Measurements from ENCODE around the gene DLG1. TPM values are rescaled to one million over a fixed set of nuclear protein-coding genes. Genes with fewer than 3 reads are reported as not detected.

DLG1 gene
- total RNA-seq, 1 experiment from 2014 or later = 81.2 TPM

DNA sequence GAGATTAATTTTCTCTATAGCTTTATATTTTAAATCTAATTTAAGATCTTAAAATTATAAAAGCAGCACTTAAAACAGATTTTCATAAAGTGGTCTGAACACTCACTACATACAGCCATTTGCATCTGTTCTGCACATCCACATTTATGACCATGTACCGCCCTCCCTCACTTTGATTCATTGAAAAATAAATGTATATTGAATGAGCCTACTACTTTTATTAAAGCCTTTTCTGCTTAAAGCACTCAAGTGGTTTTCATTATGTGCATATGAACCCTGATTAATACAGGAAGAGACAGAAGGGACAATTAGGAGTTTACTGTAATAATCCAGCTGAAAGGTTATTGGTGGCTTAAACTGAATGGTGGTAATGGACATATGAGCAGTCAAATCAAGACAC, 129.4 kb downstream of the DLG1 start:
- H3K36me3 ChIP-seq = peaks cover 22% of the 10 kb centered on the region
- H3K9me3 ChIP-seq (replicated peaks) = no peaks in the 10 kb centered on the region
- H3K4me1 ChIP-seq (replicated peaks) = no peaks in the 10 kb centered on the region
- no peak overlapping the region for H3K4me3 ChIP-seq
- H3K27me3 ChIP-seq (replicated peaks) = no peaks in the 10 kb centered on the region
- no peak for DNase-seq (ENCODE audit: low read depth in 1 of 2, low spot score in 2 of 2)
- H3K27ac ChIP-seq = peak overlapping the region; percentile 16; the same call in 1 of the 2 replicates

DNA sequence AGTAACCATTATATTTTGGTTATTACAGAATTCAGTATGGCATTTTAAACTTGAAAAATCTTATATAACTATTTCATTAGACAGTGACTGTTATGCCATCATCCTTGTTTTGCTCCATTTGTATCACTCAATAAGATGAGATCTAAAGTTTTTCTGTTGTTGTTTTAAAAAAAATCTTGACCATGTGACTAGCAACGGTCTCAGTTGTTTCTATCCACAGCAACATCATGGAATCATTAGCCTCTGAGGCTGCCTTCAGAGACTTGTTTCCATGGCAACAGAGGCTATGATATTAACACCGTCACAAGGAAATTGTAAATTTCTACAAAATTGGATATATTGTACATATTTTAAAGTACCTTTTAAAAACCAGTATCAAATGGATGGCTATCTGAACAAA, 129.8 kb downstream of the DLG1 start:
- DNase-seq (ENCODE audit: low read depth in 1 of 2, low spot score in 2 of 2) = no peak
- Histone ChIP-seq H3K27me3 (replicated peaks) (no peaks in the 10 kb centered on the region), H3K4me3 (no peak overlapping the region), H3K9me3 (replicated peaks) (no peaks in the 10 kb centered on the region), H3K36me3 (peaks cover 22% of the 10 kb centered on the region), H3K27ac (0 out of 2 replicates have a peak overlapping the region, but pooled peaks have one; percentile 16), H3K4me1 (replicated peaks) (no peaks in the 10 kb centered on the region)

- Histone ChIP-seq H3K36me3 (peaks cover 22% of the 10 kb centered on the region), H3K4me3 (no peak overlapping the region), H3K4me1 (replicated peaks) (no peaks in the 10 kb centered on the region), H3K27me3 (replicated peaks) (no peaks in the 10 kb centered on the region), H3K27ac (no peak overlapping the region), H3K9me3 (replicated peaks) (no peaks in the 10 kb centered on the region)
- DNase-seq (ENCODE audit: low read depth in 1 of 2, low spot score in 2 of 2) = no peak
These were observed 130.3 kb downstream of the DLG1 start for GRCh38 chr3:197168063-197168462.

- no peak overlapping the region for H3K4me3 ChIP-seq
- no peak for DNase-seq (ENCODE audit: low read depth in 1 of 2, low spot score in 2 of 2)
- no peaks in the 10 kb centered on the region for H3K4me1 ChIP-seq (replicated peaks)
- no peaks in the 10 kb centered on the region for H3K27me3 ChIP-seq (replicated peaks)
- H3K9me3 ChIP-seq (replicated peaks) = no peaks in the 10 kb centered on the region
- H3K27ac ChIP-seq = no peak overlapping the region
- H3K36me3 ChIP-seq = peaks cover 22% of the 10 kb centered on the region
These were observed 130.9 kb downstream of the DLG1 start for GRCh38 chr3:197167549-197167948.

- no peak overlapping the region for H3K4me3 ChIP-seq
- H3K4me1 ChIP-seq (replicated peaks) = no peaks in the 10 kb centered on the region
- H3K9me3 ChIP-seq (replicated peaks) = no peaks in the 10 kb centered on the region
- no peak overlapping the region for H3K27ac ChIP-seq
- DNase-seq (ENCODE audit: low read depth in 1 of 2, low spot score in 2 of 2) = no peak
- no peaks in the 10 kb centered on the region for H3K27me3 ChIP-seq (replicated peaks)
- H3K36me3 ChIP-seq = peaks cover 22% of the 10 kb centered on the region
These were observed 132.5 kb downstream of the DLG1 start for GRCh38 chr3:197165890-197166289.

- no peaks in the 10 kb centered on the region for H3K4me1 ChIP-seq (replicated peaks)
- no peaks in the 10 kb centered on the region for H3K27me3 ChIP-seq (replicated peaks)
- DNase-seq (ENCODE audit: low read depth in 1 of 2, low spot score in 2 of 2) = no peak
- no peak overlapping the region for H3K4me3 ChIP-seq
- H3K9me3 ChIP-seq (replicated peaks) = peaks cover 9% of the 10 kb centered on the region; the same call in 1 of the 2 replicates
- no peak overlapping the region for H3K27ac ChIP-seq
- H3K36me3 ChIP-seq = peaks cover 55% of the 10 kb centered on the region
These were observed 143.4 kb downstream of the DLG1 start for GRCh38 chr3:197155046-197155445.

- H3K27me3 ChIP-seq (replicated peaks) = no peaks in the 10 kb centered on the region
- no peak overlapping the region for H3K27ac ChIP-seq
- no peaks in the 10 kb centered on the region for H3K4me1 ChIP-seq (replicated peaks)
- H3K4me3 ChIP-seq = no peak overlapping the region
- DNase-seq (ENCODE audit: low read depth in 1 of 2, low spot score in 2 of 2) = peak in 1 of 2 experiments; percentile 17
- peaks cover 7% of the 10 kb centered on the region; the same call in 1 of the 2 replicates for H3K9me3 ChIP-seq (replicated peaks)
- peaks cover 44% of the 10 kb centered on the region for H3K36me3 ChIP-seq
These were observed 146.8 kb downstream of the DLG1 start for GRCh38 chr3:197151580-197151979.

DNA sequence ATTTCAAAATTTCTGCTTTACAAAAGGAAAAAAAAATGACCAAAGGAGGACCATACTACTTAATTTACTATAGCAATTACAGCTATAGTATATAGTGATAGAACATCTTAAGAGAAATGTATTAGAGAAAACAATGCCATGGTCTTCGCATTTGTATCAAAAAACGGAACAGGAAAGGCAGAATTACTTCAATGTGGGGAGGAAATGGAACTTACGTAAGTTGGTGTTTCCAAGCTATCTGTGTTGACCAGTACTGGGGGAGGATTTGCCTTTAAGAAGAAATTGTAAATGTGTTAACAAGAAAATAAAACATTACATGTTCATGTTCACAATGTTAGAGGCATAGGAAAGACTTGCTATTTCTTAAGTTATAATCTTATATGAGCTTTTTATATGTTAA, 148.9 kb downstream of the DLG1 start:
- Histone ChIP-seq H3K4me1 (replicated peaks) (no peaks in the 10 kb centered on the region), H3K27ac (no peak overlapping the region), H3K27me3 (replicated peaks) (no peaks in the 10 kb centered on the region), H3K4me3 (no peak overlapping the region), H3K36me3 (peaks cover 31% of the 10 kb centered on the region), H3K9me3 (replicated peaks) (no peaks in the 10 kb centered on the region)
- DNase-seq (ENCODE audit: low read depth in 1 of 2, low spot score in 2 of 2) = no peak

DNA sequence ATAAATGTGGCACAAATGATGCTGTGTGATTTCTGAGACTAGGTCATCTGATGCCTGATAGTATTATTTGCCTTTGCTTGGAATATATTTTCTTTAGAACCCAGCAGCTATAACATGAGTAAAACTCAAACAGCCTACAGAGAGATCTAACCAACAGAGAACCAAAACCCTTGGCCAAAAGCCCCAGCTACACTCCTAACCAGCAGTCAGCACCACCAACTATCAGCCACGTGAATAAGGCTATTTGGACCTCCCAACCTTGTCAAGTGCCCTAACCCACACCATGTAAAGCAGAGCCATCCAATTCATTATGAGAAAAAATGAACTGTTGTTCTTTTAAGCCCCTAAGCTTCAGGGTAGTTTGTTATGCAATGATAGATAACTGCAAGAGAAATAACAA, 154.2 kb downstream of the DLG1 start:
- DNase-seq (ENCODE audit: low read depth in 1 of 2, low spot score in 2 of 2) = no peak

DNA sequence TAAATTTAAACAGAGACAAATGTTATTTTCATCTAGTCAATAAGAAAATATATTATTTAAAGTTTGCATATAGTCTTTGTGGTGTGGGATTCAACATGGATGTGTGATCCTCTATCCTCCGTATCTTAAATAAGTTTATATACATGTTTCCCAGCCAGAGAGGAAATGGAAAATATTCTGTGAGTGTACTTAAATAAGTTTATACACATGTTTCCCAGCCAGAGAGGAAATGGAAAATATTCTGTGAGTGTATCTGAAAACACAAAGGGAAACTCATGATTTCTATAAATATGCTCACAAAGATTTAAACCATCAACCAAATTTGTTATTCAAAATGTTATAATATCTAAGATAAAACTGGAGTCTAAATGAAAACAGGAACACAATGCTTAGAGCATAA, 158.8 kb downstream of the DLG1 start:
- H3K36me3 ChIP-seq = peaks cover 66% of the 10 kb centered on the region

More for the DNA sequence above, 154.2 kb downstream of the DLG1 start:
- H3K27me3 ChIP-seq (replicated peaks) = no peaks in the 10 kb centered on the region
- no peak overlapping the region for H3K27ac ChIP-seq
- H3K36me3 ChIP-seq = peaks cover 44% of the 10 kb centered on the region
- no peaks in the 10 kb centered on the region for H3K4me1 ChIP-seq (replicated peaks)
- H3K9me3 ChIP-seq (replicated peaks) = no peaks in the 10 kb centered on the region
- H3K4me3 ChIP-seq = no peak overlapping the region

GRCh38 chr3:197137751-197138150, 160.7 kb downstream of the DLG1 start:
- Histone ChIP-seq H3K4me1 (replicated peaks) (peaks cover 4% of the 10 kb centered on the region; the same call in 1 of the 2 replicates), H3K36me3 (peaks cover 71% of the 10 kb centered on the region), H3K4me3 (no peak overlapping the region), H3K27ac (no peak overlapping the region), H3K9me3 (replicated peaks) (no peaks in the 10 kb centered on the region; the same call in 1 of the 2 replicates), H3K27me3 (replicated peaks) (no peaks in the 10 kb centered on the region)
- DNase-seq (ENCODE audit: low read depth in 1 of 2, low spot score in 2 of 2) = no peak

More for the DNA sequence above, 158.8 kb downstream of the DLG1 start:
- Histone ChIP-seq H3K27ac (no peak overlapping the region), H3K27me3 (replicated peaks) (no peaks in the 10 kb centered on the region), H3K4me3 (no peak overlapping the region), H3K9me3 (replicated peaks) (no peaks in the 10 kb centered on the region; the same call in 1 of the 2 replicates), H3K4me1 (replicated peaks) (no peaks in the 10 kb centered on the region)
- DNase-seq (ENCODE audit: low read depth in 1 of 2, low spot score in 2 of 2) = no peak

GRCh38 chr3:197136744-197137143, 161.7 kb downstream of the DLG1 start:
- Histone ChIP-seq H3K9me3 (replicated peaks) (no peaks in the 10 kb centered on the region; the same call in 1 of the 2 replicates), H3K27me3 (replicated peaks) (no peaks in the 10 kb centered on the region), H3K4me1 (replicated peaks) (peaks cover 4% of the 10 kb centered on the region; the same call in 1 of the 2 replicates), H3K27ac (no peak overlapping the region), H3K36me3 (peaks cover 71% of the 10 kb centered on the region), H3K4me3 (no peak overlapping the region)
- no peak for DNase-seq (ENCODE audit: low read depth in 1 of 2, low spot score in 2 of 2)

- H3K27ac ChIP-seq = no peak overlapping the region
- no peaks in the 10 kb centered on the region for H3K27me3 ChIP-seq (replicated peaks)
- no peak for DNase-seq (ENCODE audit: low read depth in 1 of 2, low spot score in 2 of 2)
- H3K4me3 ChIP-seq = no peak overlapping the region
- H3K36me3 ChIP-seq = peaks cover 70% of the 10 kb centered on the region
- no peaks in the 10 kb centered on the region; the same call in 1 of the 2 replicates for H3K9me3 ChIP-seq (replicated peaks)
- peaks cover 4% of the 10 kb centered on the region; the same call in 1 of the 2 replicates for H3K4me1 ChIP-seq (replicated peaks)
These were observed 163.2 kb downstream of the DLG1 start for GRCh38 chr3:197135212-197135611.

DNA sequence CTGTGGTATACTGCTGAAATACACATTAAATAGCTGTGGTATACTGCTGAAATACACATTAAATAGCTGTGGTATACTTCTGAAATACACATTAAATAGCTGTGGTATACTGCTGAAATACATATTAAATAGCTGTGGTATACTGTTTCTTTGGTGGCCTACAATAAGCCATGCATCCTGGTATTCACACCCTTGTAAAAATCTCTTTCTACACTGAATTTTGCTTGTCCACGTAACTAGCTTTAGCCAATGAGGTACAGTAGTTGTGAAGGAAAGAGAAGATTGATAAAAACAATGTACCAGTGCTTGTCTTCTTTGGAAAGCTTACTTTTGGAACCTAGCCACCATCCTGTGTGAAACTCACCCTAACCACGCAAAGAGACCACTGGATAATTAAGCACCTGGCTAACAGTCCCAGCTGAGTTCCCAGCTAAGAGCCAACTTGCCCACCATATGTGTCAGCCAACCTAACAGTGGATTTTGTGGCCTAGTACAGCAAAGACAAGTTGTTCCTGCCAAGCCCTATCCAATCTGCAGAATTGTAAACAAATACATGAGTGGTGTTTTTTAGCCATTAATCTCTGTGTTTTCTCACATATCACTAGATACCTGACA, 165.4 kb downstream of the DLG1 start:
- Histone ChIP-seq H3K9me3 (replicated peaks) (no peaks in the 10 kb centered on the region; the same call in 1 of the 2 replicates), H3K36me3 (peaks cover 73% of the 10 kb centered on the region), H3K4me3 (no peak overlapping the region), H3K27me3 (replicated peaks) (no peaks in the 10 kb centered on the region), H3K4me1 (replicated peaks) (peaks cover 4% of the 10 kb centered on the region; the same call in 1 of the 2 replicates), H3K27ac (no peak overlapping the region)
- DNase-seq (ENCODE audit: low read depth in 1 of 2, low spot score in 2 of 2) = peak in 1 of 2 experiments; percentile 34

Measured in SJSA1 (cell line).